ENCODE data around the gene RSF1. TPM values are rescaled to one million over a fixed set of nuclear protein-coding genes. Genes with fewer than 3 reads are reported as not detected.

Gene RSF1
- total and polyA plus RNA-seq, 11 donors, result 11.2 to 49.2 (median 42.8) TPM

DNA sequence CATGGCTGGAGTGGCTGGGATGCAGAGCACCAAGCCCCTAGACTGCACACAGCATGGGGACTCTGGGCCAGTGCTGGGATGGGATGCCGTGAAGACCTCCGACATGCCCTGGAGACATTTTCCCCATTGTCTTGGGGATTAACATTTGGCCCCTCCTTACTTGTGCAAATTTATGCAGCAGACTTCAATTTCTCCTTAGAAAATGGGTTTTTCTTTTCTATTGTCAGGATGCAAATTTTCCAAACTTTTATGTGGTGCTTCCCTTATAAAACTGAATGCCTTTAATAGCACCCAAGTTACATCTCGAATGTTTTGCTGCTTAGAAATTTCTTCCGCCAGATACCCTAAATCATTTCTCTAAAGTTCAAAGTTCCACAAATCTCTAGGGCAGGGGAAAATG lies 29.2 kb downstream of the RSF1 start:
- Histone ChIP-seq H3K27me3 (no peaks in the 10 kb centered on the region), H3K27ac (no peak overlapping the region), H3K4me3 (no peak overlapping the region), H3K36me3 (peaks cover 0 to 7% (median 0%) of the 10 kb centered on the region in 9 donors), H3K9me3 (no peaks in the 10 kb centered on the region), H3K4me1 (peaks cover 0 to 30% (median 6%) of the 10 kb centered on the region in 12 donors)
- no peak for ATAC-seq
- DNase-seq, result no peak
- 94 to 97% (median 96%) methylated on average over 4 of the region's 4 CpGs for WGBS, 4 donors
- TF ChIP-seq POLR2A (IDR thresholded peaks at IDR 0.05) (no peak), CTCF (IDR thresholded peaks at IDR 0.05) (no peak)
- intact Hi-C loops (cut with DNase I), result no loop called here

GRCh38 chr11:77789731-77790476 lies 30.6 kb downstream of the RSF1 start:
- intact Hi-C loops (cut with DNase I), result no loop called here
- no peaks in the 10 kb centered on the region for H3K27me3 ChIP-seq

GRCh38 chr11:77789061-77789730 lies 31.3 kb downstream of the RSF1 start:
- Histone ChIP-seq H3K36me3 (peaks cover 0 to 7% (median 0%) of the 10 kb centered on the region in 9 donors), H3K4me1 (peaks cover 0 to 20% (median under 1%) of the 10 kb centered on the region in 12 donors), H3K4me3 (no peak overlapping the region), H3K27ac (no peak overlapping the region), H3K9me3 (no peaks in the 10 kb centered on the region), H3K27me3 (no peaks in the 10 kb centered on the region)
- WGBS, 4 donors, result 68 to 83% (median 82%) methylated on average over 7 to 11 of the region's 11 CpGs
- ATAC-seq (peak in 1 of 4 donors; percentile 55), DNase-seq (no peak)
- TF ChIP-seq POLR2A (IDR thresholded peaks at IDR 0.05), result no peak
- no peak for TF ChIP-seq CTCF (IDR thresholded peaks at IDR 0.05)
- intact Hi-C loops (cut with DNase I), result no loop called here

More at GRCh38 chr11:77789731-77790476, 30.6 kb downstream of the RSF1 start:
- H3K4me3 ChIP-seq, result no peak overlapping the region
- H3K9me3 ChIP-seq, result no peaks in the 10 kb centered on the region
- H3K27ac ChIP-seq, result no peak overlapping the region
- ATAC-seq, result peak in 1 of 4 donors; percentile 33
- WGBS, 4 donors, result 93 to 100% (median 96%) methylated on average over 3 to 5 of the region's 5 CpGs
- DNase-seq, result no peak
- H3K4me1 ChIP-seq, result peaks cover 0 to 25% (median 6%) of the 10 kb centered on the region in 12 donors
- no peak for TF ChIP-seq CTCF (IDR thresholded peaks at IDR 0.05)
- no peak for TF ChIP-seq POLR2A (IDR thresholded peaks at IDR 0.05)
- peaks cover 0 to 7% (median 0%) of the 10 kb centered on the region in 9 donors for H3K36me3 ChIP-seq

GRCh38 chr11:77784572-77784971 lies 36.0 kb downstream of the RSF1 start:
- H3K27me3 ChIP-seq, result no peaks in the 10 kb centered on the region
- no peak overlapping the region for H3K4me3 ChIP-seq
- TF ChIP-seq CTCF (IDR thresholded peaks at IDR 0.05) (no peak), POLR2A (IDR thresholded peaks at IDR 0.05) (no peak)
- no peaks in the 10 kb centered on the region for H3K36me3 ChIP-seq
- DNase-seq (no peak), ATAC-seq (no peak)
- peaks cover 0 to 28% (median 2%) of the 10 kb centered on the region in 12 donors for H3K4me1 ChIP-seq
- WGBS, 4 donors, result 94 to 96% (median 95%) methylated on average over 3 of the region's 3 CpGs
- intact Hi-C loops (cut with DNase I), result no loop called here
- no peaks in the 10 kb centered on the region for H3K9me3 ChIP-seq
- H3K27ac ChIP-seq, result no peak overlapping the region
